GM12878 (cell line): Measurements from ENCODE around the gene CARD11. TPM values are rescaled to one million over a fixed set of nuclear protein-coding genes. Genes with fewer than 3 reads are reported as not detected.

Source experiments
- CBX3 ChIP-seq: fragments of 200-600 bp; sonication (generic); IDR thresholded peaks from 2 replicates; pipeline ENCODE4 v1.6.1; 2016; ENCODE audit warnings: low read depth, borderline replicate concordance
- CHD1 ChIP-seq: IDR thresholded peaks from 2 replicates; pipeline ENCODE4 v1.6.1; 2012; ENCODE audit warnings: low read depth, low read length, improper control_type of control experiment
- CHD4 ChIP-seq: fragments of 200-600 bp; sonication (generic); IDR thresholded peaks from 2 replicates; pipeline ENCODE4 v1.6.1; 2016; ENCODE audit warnings: mild to moderate bottlenecking
- E4F1 ChIP-seq: fragments of 450-650 bp; IDR thresholded peaks from 2 replicates; pipeline ENCODE4 v1.6.1; 2018; ENCODE audit warnings: borderline replicate concordance, mild to moderate bottlenecking; ENCODE audit not compliant: partially characterized antibody
- EP300 ChIP-seq, 2 experiments: fragments of 150-350 bp in 1 of 2; IDR thresholded peaks; 2 replicates each; pipeline ENCODE4 v1.6.1; 2011 to 2012; ENCODE audit warnings: low read depth in 2 of 2, low read length in 2 of 2, borderline replicate concordance in 1 of 2, improper control_type of control experiment in 1 of 2, inconsistent platforms in 1 of 2; ENCODE audit not compliant: control insufficient read depth in 1 of 2
- KDM1A ChIP-seq: fragments of 200-600 bp; sonication (generic); IDR thresholded peaks from 2 replicates; pipeline ENCODE4 v1.6.1; 2016; ENCODE audit warnings: borderline replicate concordance
- KLF5 ChIP-seq: fragments of 450-650 bp; IDR thresholded peaks from 2 replicates; pipeline ENCODE4 v1.6.1; 2014; ENCODE audit warnings: mild to moderate bottlenecking; ENCODE audit not compliant: partially characterized antibody
- LARP7 ChIP-seq: fragments of 450-650 bp; IDR thresholded peaks from 2 replicates; pipeline ENCODE4 v1.6.1; 2017; ENCODE audit warnings: mild to moderate bottlenecking
- NR2C1 ChIP-seq: fragments of 450-650 bp; IDR thresholded peaks from 2 replicates; pipeline ENCODE4 v1.6.1; 2017; ENCODE audit warnings: antibody characterized with exemption, mild to moderate bottlenecking, moderate library complexity
- NR2F1 ChIP-seq: fragments of 450-650 bp; conservative IDR thresholded peaks from 2 replicates; pipeline ENCODE4 v1.6.1; 2017; ENCODE audit warnings: mild to moderate bottlenecking
- RAD21 ChIP-seq: IDR thresholded peaks from 2 replicates; pipeline ENCODE4 v1.6.1; 2011; ENCODE audit warnings: mild to moderate bottlenecking, low read depth, low read length, moderate library complexity; ENCODE audit not compliant: insufficient read depth
- REST ChIP-seq: IDR thresholded peaks from 2 replicates; pipeline ENCODE4 v1.6.1; 2012; ENCODE audit warnings: mild to moderate bottlenecking, low read depth, low read length
- SIN3A ChIP-seq: IDR thresholded peaks from 2 replicates; pipeline ENCODE4 v1.6.1; 2012; ENCODE audit warnings: low read depth, low read length, improper control_type of control experiment
- SKIL ChIP-seq: fragments of 450-650 bp; IDR thresholded peaks from 2 replicates; pipeline ENCODE4 v1.6.1; 2017; ENCODE audit warnings: mild to moderate bottlenecking, low read depth, inconsistent platforms; ENCODE audit not compliant: poor library complexity, severe bottlenecking
- SP1 ChIP-seq: IDR thresholded peaks from one replicate; pipeline ENCODE4 v1.6.1; 2011; ENCODE audit warnings: low read depth, low read length
- TCF3 ChIP-seq: IDR thresholded peaks from 2 replicates; pipeline ENCODE4 v1.6.1; 2012; ENCODE audit warnings: low read depth, mild to moderate bottlenecking, low read length, borderline replicate concordance; ENCODE audit not compliant: insufficient read depth
- TCF7 ChIP-seq: IDR thresholded peaks from 2 replicates; pipeline ENCODE4 v1.6.1; 2014; ENCODE audit warnings: antibody characterized with exemption, borderline replicate concordance
- YY1 ChIP-seq: IDR thresholded peaks from 2 replicates; pipeline ENCODE4 v1.6.1; 2011; ENCODE audit warnings: low read depth, mild to moderate bottlenecking, low read length
- ZBTB40 ChIP-seq: fragments of 450-650 bp; IDR thresholded peaks from 2 replicates; pipeline ENCODE4 v1.6.1; 2016; ENCODE audit warnings: mild to moderate bottlenecking, moderate library complexity, borderline replicate concordance
- polyA plus RNA-seq, 11 experiments: library from polyadenylated mRNA; depleted of rRNA in 4 of 11; unstranded in 6 of 11; stranded (reverse) in 5 of 11; fragments of >200 nt; fragmentation: Nextera tagmentation in 4 of 11; fragmentation: Illumina TruSeq in 1 of 11; extraction: Ambion mirVana in 4 of 11; extraction: Trizol in 1 of 11; gene quantifications; 1 replicate in 1 of 11; 2 replicates in 10 of 11; pipeline versions ENCODE4 v1.2.1 to v1.2.3, GENCODE V29; 2011 to 2016; ENCODE audit warnings: inconsistent platforms in 2 of 11, missing spikeins in 2 of 11, low read depth in 1 of 11
- total RNA-seq, 4 experiments: library from RNA; depleted of rRNA in 3 of 4; stranded (reverse); fragments of >200 nt in 3 of 4; fragmentation: Illumina TruSeq in 1 of 4; extraction: Trizol in 1 of 4; gene quantifications; 2 replicates each; pipeline versions ENCODE4 v1.2.1 to v1.2.3, GENCODE V29; 2013 to 2021

Gene CARD11
- total and polyA plus RNA-seq, 10 of the 15 experiments (the other 5 are each of a cell fraction or from before 2014, with no cell fraction given): 0.27 to 72.0 (median 28.4) TPM

GRCh38 chr7:2886900-2887299 is 156.8 kb downstream of the CARD11 start (continued):
- TF ChIP-seq E4F1: no peak
- no peak for TF ChIP-seq CBX3
- TF ChIP-seq TCF3: no peak
- no peak for TF ChIP-seq LARP7
- TF ChIP-seq YY1: peak; percentile 43; the same call in 1 of the 2 replicates
- no peak for TF ChIP-seq SKIL
- no peak for TF ChIP-seq SIN3A
- no peak for TF ChIP-seq CHD4
- no peak for TF ChIP-seq SP1
- TF ChIP-seq KLF5: no peak
- no peak for TF ChIP-seq KDM1A
- no peak for TF ChIP-seq TCF7
- TF ChIP-seq EP300 (IDR thresholded peaks at IDR 0.05; ENCODE audit: borderline replicate concordance in 1 of 2, control insufficient read depth in 1 of 2, low read depth in 2 of 2, low read length in 2 of 2): no peak
- TF ChIP-seq NR2F1: no peak
- peak; percentile 94 for TF ChIP-seq RAD21
- no peak for TF ChIP-seq NR2C1
- no peak for TF ChIP-seq REST
- no peak for TF ChIP-seq ZBTB40
- TF ChIP-seq CHD1: no peak
